GM12878 (cell line): ENCODE measurements around the gene PTPRD. TPM values are rescaled to one million over a fixed set of nuclear protein-coding genes. Genes with fewer than 3 reads are reported as not detected.

ENCODE experiments used
- ATAC-seq: fragments of 200-7000 bp; cut with Tn5 transposase; 3 replicates; pipeline ENCODE4 v1.9.1; 2020; ENCODE audit warnings: mild to moderate bottlenecking, moderate library complexity
- BruUV-seq: library from RNA; stranded (reverse); fragments of 400-500 nt; replicated peaks from 2 replicates; lab custom pipeline; 2021; lab: Mats Ljungman, UMichigan
- CTCF ChIA-PET: fragments of 300-600 bp; sonication (Branson Sonifier 250); formaldehyde crosslinking; extraction: SDS; loops from one replicate; lab custom pipeline; 2021; ENCODE audit warnings: inconsistent platforms; lab: Yijun Ruan, JAX
- POLR2A ChIA-PET: fragments of 350-600 bp; formaldehyde crosslinking; extraction: SDS; loops from one replicate; lab custom pipeline; 2021; ENCODE audit warnings: inconsistent platforms; lab: Charles Lee
- RAD21 ChIA-PET: fragments of 300-600 bp; sonication (Branson Sonifier 250); formaldehyde crosslinking; loops from one replicate; lab custom pipeline; 2023; ENCODE audit warnings: antibody characterized with exemption; ENCODE audit not compliant: unreplicated experiment; lab: Charles Lee
- SMC1A ChIA-PET: fragments of 300-600 bp; sonication (Branson Sonifier 250); formaldehyde crosslinking; loops from one replicate; lab custom pipeline; 2023; ENCODE audit not compliant: unreplicated experiment, uncharacterized antibody; lab: Charles Lee
- DNase-seq: peaks from one replicate; pipeline ENCODE4 v3.0.0-alpha.2; 2011; ENCODE audit warnings: low read depth, low spot score
- FAIRE-seq: peaks from 3 replicates; lab custom pipeline; 2011; peaks lifted over from hg19 to GRCh38; lab: Jason Lieb, UNC
- H2AFZ ChIP-seq: 2 replicates; pipeline ENCODE4 v1.6.0; 2011; ENCODE audit warnings: low read depth, low read length, control low read depth; ENCODE audit not compliant: control insufficient read depth
- H3K27ac ChIP-seq: 2 replicates; pipeline ENCODE4 v1.5.1; 2011; ENCODE audit warnings: control low read depth; ENCODE audit not compliant: control insufficient read depth, insufficient read depth
- H3K27me3 ChIP-seq, 2 experiments: replicated peaks in 1 of 2; 2 replicates each; pipeline versions ENCODE4 v1.6.0 to v1.6.1; 2011; ENCODE audit warnings: low read length in 1 of 2; ENCODE audit not compliant: control insufficient read depth in 2 of 2, insufficient read depth in 2 of 2
- H3K36me3 ChIP-seq, 2 experiments: 2 replicates each; pipeline ENCODE4 v1.5.1; 2011; ENCODE audit warnings: low read length in 1 of 2; ENCODE audit not compliant: control insufficient read depth in 2 of 2, insufficient read depth in 2 of 2
- H3K4me1 ChIP-seq: 2 replicates; pipeline ENCODE4 v1.6.1; 2011; ENCODE audit warnings: mild to moderate bottlenecking, low read length, moderate library complexity, mixed read lengths; ENCODE audit not compliant: control insufficient read depth, insufficient read depth
- H3K4me2 ChIP-seq: 2 replicates; pipeline ENCODE4 v1.6.0; 2011; ENCODE audit warnings: control low read depth; ENCODE audit not compliant: control insufficient read depth, insufficient read depth
- H3K4me3 ChIP-seq: fragments of 200-600 bp; sonication (generic); 2 replicates; pipeline ENCODE4 v1.5.1; 2016
- H3K79me2 ChIP-seq: 2 replicates; pipeline ENCODE4 v1.6.0; 2011; ENCODE audit warnings: low read length; ENCODE audit not compliant: control insufficient read depth, insufficient read depth
- H3K9ac ChIP-seq: 2 replicates; pipeline ENCODE4 v1.8.0; 2011; ENCODE audit warnings: low read length, control low read depth, mixed read lengths; ENCODE audit not compliant: control insufficient read depth, insufficient read depth
- H3K9me3 ChIP-seq: replicated peaks from 3 replicates; pipeline ENCODE4 v1.5.1; 2011; ENCODE audit warnings: mild to moderate bottlenecking, low read length; ENCODE audit not compliant: control insufficient read depth, insufficient read depth
- H4K20me1 ChIP-seq: 2 replicates; pipeline ENCODE4 v1.6.0; 2011; ENCODE audit not compliant: control insufficient read depth, insufficient read depth
- CEBPB ChIP-seq, 2 experiments: fragments of 150-350 bp in 1 of 2; IDR thresholded peaks; 2 replicates each; pipeline ENCODE4 v1.6.1; 2012 to 2014; ENCODE audit warnings: low read depth in 2 of 2, low read length in 2 of 2, borderline replicate concordance in 1 of 2, inconsistent platforms in 1 of 2
- HCFC1 ChIP-seq: fragments of 150-350 bp; IDR thresholded peaks from 2 replicates; pipeline ENCODE4 v1.6.1; 2014; ENCODE audit warnings: low read length
- HDGF ChIP-seq: fragments of 450-650 bp; IDR thresholded peaks from 2 replicates; pipeline ENCODE4 v1.6.1; 2016; ENCODE audit warnings: antibody characterized with exemption
- NFYA ChIP-seq: IDR thresholded peaks from 2 replicates; pipeline ENCODE4 v1.6.1; 2011; ENCODE audit warnings: low read depth, mild to moderate bottlenecking, low read length, improper control_type of control experiment, borderline replicate concordance
- RFX5 ChIP-seq: IDR thresholded peaks from 2 replicates; pipeline ENCODE4 v1.6.1; 2011; ENCODE audit warnings: low read depth, low read length, improper control_type of control experiment
- SPI1 ChIP-seq: IDR thresholded peaks from 2 replicates; pipeline ENCODE4 v1.6.1; 2011; ENCODE audit warnings: low read depth, mild to moderate bottlenecking, low read length, moderate library complexity, borderline replicate concordance; ENCODE audit not compliant: insufficient read depth
- WGBS: methylation state at CpG from one replicate; pipeline ENCODE4 v1.1.6; 2016; ENCODE audit warnings: low lambda C conversion rate; ENCODE audit not compliant: insufficient replicate concordance, insufficient coverage; ENCODE audit errors: missing lambda C conversion rate; 5-methylcytosine and 5-hydroxymethylcytosine counted together
- in situ Hi-C: fragments of 300-500 bp; cut with MboI; formaldehyde crosslinking; loops from 9 replicates; pipeline ENCODE4 v1.14.3; 2018; ENCODE audit warnings: mixed read lengths
- intact Hi-C: fragments of 100-400 bp; cut with micrococcal nuclease; formaldehyde crosslinking; loops from one replicate; pipeline ENCODE4 v1.14.2; 2022; ENCODE audit not compliant: unreplicated experiment
- polyA plus RNA-seq, 11 experiments: library from polyadenylated mRNA; depleted of rRNA in 4 of 11; unstranded in 6 of 11; stranded (reverse) in 5 of 11; fragments of >200 nt; fragmentation: Nextera tagmentation in 4 of 11; fragmentation: Illumina TruSeq in 1 of 11; extraction: Ambion mirVana in 4 of 11; extraction: Trizol in 1 of 11; gene quantifications; 1 replicate in 1 of 11; 2 replicates in 10 of 11; pipeline versions ENCODE4 v1.2.1 to v1.2.3, GENCODE V29; 2011 to 2016; ENCODE audit warnings: inconsistent platforms in 2 of 11, missing spikeins in 2 of 11, low read depth in 1 of 11
- total RNA-seq, 4 experiments: library from RNA; depleted of rRNA in 3 of 4; stranded (reverse); fragments of >200 nt in 3 of 4; fragmentation: Illumina TruSeq in 1 of 4; extraction: Trizol in 1 of 4; gene quantifications; 2 replicates each; pipeline versions ENCODE4 v1.2.1 to v1.2.3, GENCODE V29; 2013 to 2021
- TF ChIP-seq, protein P1 (sequence below): fragments of 450-650 bp; IDR thresholded peaks from 2 replicates; pipeline ENCODE4 v1.6.1; 2017; ENCODE audit warnings: mild to moderate bottlenecking, moderate library complexity
- TF ChIP-seq, protein P2 (sequence below): fragments of 450-650 bp; IDR thresholded peaks from 2 replicates; pipeline ENCODE4 v1.6.1; 2017; ENCODE audit warnings: mild to moderate bottlenecking, moderate library complexity
- TF ChIP-seq, protein P3 (sequence below): fragments of 450-650 bp; IDR thresholded peaks from 2 replicates; pipeline ENCODE4 v1.6.1; 2018; ENCODE audit warnings: borderline replicate concordance, mild to moderate bottlenecking; ENCODE audit not compliant: partially characterized antibody

The PTPRD gene
- total and polyA plus RNA-seq, 10 of the 15 experiments (the other 5 are each of a cell fraction or from before 2014, with no cell fraction given) = under 0.01 to 0.05 (median 0.01) TPM; not detected in 7

DNA sequence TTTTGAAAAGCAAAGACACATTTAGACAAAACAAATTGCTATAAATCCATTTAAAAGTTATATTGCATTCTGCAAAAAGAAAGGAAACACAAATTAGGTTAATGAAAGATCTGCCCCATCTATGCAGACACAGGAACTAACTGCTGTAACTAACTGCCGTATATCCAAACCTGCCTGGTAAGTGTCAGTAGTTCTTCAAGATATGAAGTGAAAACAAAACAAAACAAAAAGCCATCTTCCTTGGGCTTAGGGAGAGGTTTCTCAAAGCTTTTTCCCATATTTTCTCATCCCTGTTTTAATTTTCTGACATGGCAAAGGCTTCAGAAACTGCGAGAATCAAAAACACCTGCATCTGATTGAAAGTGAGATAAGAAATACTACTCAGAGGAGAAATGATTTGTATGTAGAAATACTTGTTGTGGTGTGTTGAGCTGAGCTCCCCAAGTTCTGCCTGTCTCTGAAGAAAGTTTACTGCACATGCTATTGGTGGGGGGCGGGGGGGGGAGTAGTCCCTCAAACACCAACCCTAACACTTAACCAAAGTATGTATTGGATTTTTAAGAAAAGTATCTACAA lies 750.5 kb downstream of the PTPRD start (continued):
- TF ChIP-seq, protein P1, sequence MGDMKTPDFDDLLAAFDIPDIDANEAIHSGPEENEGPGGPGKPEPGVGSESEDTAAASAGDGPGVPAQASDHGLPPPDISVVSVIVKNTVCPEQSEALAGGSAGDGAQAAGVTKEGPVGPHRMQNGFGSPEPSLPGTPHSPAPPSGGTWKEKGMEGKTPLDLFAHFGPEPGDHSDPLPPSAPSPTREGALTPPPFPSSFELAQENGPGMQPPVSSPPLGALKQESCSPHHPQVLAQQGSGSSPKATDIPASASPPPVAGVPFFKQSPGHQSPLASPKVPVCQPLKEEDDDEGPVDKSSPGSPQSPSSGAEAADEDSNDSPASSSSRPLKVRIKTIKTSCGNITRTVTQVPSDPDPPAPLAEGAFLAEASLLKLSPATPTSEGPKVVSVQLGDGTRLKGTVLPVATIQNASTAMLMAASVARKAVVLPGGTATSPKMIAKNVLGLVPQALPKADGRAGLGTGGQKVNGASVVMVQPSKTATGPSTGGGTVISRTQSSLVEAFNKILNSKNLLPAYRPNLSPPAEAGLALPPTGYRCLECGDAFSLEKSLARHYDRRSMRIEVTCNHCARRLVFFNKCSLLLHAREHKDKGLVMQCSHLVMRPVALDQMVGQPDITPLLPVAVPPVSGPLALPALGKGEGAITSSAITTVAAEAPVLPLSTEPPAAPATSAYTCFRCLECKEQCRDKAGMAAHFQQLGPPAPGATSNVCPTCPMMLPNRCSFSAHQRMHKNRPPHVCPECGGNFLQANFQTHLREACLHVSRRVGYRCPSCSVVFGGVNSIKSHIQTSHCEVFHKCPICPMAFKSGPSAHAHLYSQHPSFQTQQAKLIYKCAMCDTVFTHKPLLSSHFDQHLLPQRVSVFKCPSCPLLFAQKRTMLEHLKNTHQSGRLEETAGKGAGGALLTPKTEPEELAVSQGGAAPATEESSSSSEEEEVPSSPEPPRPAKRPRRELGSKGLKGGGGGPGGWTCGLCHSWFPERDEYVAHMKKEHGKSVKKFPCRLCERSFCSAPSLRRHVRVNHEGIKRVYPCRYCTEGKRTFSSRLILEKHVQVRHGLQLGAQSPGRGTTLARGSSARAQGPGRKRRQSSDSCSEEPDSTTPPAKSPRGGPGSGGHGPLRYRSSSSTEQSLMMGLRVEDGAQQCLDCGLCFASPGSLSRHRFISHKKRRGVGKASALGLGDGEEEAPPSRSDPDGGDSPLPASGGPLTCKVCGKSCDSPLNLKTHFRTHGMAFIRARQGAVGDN = no peak
- TF ChIP-seq CEBPB (IDR thresholded peaks at IDR 0.05; ENCODE audit: borderline replicate concordance in 1 of 2, low read depth in 2 of 2, low read length in 2 of 2) (no peak), RFX5 (no peak), HDGF (no peak), SPI1 (no peak), HCFC1 (no peak)

DNA sequence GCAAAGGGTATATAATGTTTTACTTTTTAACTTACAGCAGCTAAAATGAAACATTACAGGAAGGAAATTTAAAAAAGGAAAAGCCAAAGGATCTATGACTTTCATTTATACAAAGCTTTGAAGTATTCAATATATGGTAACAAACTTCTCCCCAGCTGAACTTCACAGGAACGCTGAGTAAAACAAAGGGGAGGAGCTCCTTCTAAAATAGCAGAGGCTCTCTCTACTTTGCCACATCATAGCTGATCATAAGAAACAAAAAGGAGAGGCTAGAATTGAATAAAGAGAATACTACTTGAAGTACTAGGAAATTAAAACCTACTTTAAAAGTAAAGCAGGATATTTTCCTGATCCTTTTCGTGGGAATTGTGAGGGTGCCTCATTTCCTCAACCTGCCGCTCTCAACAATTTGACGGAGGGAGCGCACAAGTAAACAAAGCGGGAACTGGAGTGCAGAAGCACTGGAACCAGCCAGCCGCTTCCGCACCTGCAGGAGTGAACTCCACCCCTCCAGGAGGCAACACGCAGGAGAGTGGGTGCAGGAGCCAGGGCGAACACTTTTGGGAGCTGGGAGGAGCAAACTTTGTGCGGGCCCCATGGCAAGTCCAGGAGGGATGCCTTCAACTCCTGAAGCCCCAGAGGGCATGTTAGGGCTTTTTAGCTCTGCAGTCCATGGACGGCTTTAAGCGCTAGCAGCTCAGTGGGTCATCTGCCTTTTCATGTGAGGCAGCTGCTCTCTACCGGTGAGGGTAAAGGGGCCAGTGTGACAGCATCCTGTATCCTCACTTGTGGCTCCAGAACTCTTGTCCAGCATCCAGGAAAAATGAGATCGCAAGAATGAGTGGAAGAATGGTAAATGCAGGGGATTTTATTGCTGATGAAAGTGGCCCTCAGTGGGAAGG lies 757.4 kb downstream of the PTPRD start:
- intact Hi-C loops = no loop called here
- Histone ChIP-seq H3K36me3 (no peaks in the 10 kb centered on the region), H3K27ac (no peak overlapping the region), H3K27me3 (no peaks in the 10 kb centered on the region), H3K79me2 (no peaks in the 10 kb centered on the region), H2AFZ (no peak overlapping the region), H4K20me1 (no peaks in the 10 kb centered on the region), H3K4me2 (no peak overlapping the region)
- ChIA-PET RAD21 (no interaction called here), POLR2A (no interaction called here), CTCF (interaction anchor here (0.7 kb wide), 1 partner anchor 13 kb away, joined by 5 read pairs; no protein-coding TSS in a partner anchor)
- 60% methylated on average over 15 of the region's 15 CpGs for WGBS
- FAIRE-seq (no peak), DNase-seq (no peak), ATAC-seq (no peak)
- no TSS peak for BruUV-seq
- in situ Hi-C loops = no loop called here
- TF ChIP-seq, protein P2, sequence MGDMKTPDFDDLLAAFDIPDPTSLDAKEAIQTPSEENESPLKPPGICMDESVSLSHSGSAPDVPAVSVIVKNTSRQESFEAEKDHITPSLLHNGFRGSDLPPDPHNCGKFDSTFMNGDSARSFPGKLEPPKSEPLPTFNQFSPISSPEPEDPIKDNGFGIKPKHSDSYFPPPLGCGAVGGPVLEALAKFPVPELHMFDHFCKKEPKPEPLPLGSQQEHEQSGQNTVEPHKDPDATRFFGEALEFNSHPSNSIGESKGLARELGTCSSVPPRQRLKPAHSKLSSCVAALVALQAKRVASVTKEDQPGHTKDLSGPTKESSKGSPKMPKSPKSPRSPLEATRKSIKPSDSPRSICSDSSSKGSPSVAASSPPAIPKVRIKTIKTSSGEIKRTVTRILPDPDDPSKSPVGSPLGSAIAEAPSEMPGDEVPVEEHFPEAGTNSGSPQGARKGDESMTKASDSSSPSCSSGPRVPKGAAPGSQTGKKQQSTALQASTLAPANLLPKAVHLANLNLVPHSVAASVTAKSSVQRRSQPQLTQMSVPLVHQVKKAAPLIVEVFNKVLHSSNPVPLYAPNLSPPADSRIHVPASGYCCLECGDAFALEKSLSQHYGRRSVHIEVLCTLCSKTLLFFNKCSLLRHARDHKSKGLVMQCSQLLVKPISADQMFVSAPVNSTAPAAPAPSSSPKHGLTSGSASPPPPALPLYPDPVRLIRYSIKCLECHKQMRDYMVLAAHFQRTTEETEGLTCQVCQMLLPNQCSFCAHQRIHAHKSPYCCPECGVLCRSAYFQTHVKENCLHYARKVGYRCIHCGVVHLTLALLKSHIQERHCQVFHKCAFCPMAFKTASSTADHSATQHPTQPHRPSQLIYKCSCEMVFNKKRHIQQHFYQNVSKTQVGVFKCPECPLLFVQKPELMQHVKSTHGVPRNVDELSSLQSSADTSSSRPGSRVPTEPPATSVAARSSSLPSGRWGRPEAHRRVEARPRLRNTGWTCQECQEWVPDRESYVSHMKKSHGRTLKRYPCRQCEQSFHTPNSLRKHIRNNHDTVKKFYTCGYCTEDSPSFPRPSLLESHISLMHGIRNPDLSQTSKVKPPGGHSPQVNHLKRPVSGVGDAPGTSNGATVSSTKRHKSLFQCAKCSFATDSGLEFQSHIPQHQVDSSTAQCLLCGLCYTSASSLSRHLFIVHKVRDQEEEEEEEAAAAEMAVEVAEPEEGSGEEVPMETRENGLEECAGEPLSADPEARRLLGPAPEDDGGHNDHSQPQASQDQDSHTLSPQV = no peak
- no peak for TF ChIP-seq NFYA
- TF ChIP-seq, protein P3, sequence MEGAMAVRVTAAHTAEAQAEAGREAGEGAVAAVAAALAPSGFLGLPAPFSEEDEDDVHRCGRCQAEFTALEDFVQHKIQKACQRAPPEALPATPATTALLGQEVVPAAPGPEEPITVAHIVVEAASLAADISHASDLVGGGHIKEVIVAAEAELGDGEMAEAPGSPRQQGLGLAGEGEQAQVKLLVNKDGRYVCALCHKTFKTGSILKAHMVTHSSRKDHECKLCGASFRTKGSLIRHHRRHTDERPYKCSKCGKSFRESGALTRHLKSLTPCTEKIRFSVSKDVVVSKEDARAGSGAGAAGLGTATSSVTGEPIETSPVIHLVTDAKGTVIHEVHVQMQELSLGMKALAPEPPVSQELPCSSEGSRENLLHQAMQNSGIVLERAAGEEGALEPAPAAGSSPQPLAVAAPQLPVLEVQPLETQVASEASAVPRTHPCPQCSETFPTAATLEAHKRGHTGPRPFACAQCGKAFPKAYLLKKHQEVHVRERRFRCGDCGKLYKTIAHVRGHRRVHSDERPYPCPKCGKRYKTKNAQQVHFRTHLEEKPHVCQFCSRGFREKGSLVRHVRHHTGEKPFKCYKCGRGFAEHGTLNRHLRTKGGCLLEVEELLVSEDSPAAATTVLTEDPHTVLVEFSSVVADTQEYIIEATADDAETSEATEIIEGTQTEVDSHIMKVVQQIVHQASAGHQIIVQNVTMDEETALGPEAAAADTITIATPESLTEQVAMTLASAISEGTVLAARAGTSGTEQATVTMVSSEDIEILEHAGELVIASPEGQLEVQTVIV = no peak
- TF ChIP-seq, all 136 proteins: peak for 0
- Histone ChIP-seq H3K9me3 (no peaks in the 10 kb centered on the region), H3K4me1 (no peaks in the 10 kb centered on the region), H3K4me3 (no peak overlapping the region), H3K9ac (no peak overlapping the region)
- SMC1A ChIA-PET = no interaction called here
